Globus pallidus (tissue), 1 donor: ENCODE data around the gene USHBP1.

Experiments used
- DNase-seq: peaks from one replicate; pipeline ENCODE4 v3.0.0-alpha.2; 2015; ENCODE audit warnings: low spot score

The USHBP1 gene

GRCh38 chr19:17210296-17210695 lies 54.2 kb downstream of the USHBP1 start:
- no peak for DNase-seq

- DNase-seq = no peak
Observed at GRCh38 chr19:17209126-17210036, 55.2 kb downstream of the USHBP1 start.

- no peak for DNase-seq
Observed at GRCh38 chr19:17206736-17207581, 57.6 kb downstream of the USHBP1 start.

GRCh38 chr19:17205237-17206140 lies 59.1 kb downstream of the USHBP1 start:
- no peak for DNase-seq

GRCh38 chr19:17202713-17203112 lies 61.8 kb downstream of the USHBP1 start:
- no peak for DNase-seq

- DNase-seq = no peak
Observed at GRCh38 chr19:17202249-17202648, 62.3 kb downstream of the USHBP1 start.

GRCh38 chr19:17200408-17201079 lies 64.0 kb downstream of the USHBP1 start:
- no peak for DNase-seq
